Gastroesophageal sphincter (tissue), 3 donors: ENCODE measurements around the gene POLR2J3.
"Not testable (repeated sequence)": the region's sequence is repeated elsewhere in the genome, so short reads cannot be mapped to it uniquely, and the experiment has no call there.

Experiments used
- CTCF ChIP-seq, 4 experiments: fragments of 200-600 bp in 2 of 4; fragments of 450-650 bp in 2 of 4; sonication (generic) in 1 of 4; IDR thresholded peaks; one replicate each; pipeline ENCODE4 v1.5.1; 2017 to 2019; ENCODE audit warnings: antibody characterized with exemption in 4 of 4, mild to moderate bottlenecking in 2 of 4, moderate library complexity in 2 of 4
- EP300 ChIP-seq: sonication (generic); formaldehyde crosslinking; IDR thresholded peaks from one replicate; pipeline ENCODE4 v1.6.1; 2017; ENCODE audit warnings: antibody characterized with exemption, mild to moderate bottlenecking
- POLR2A ChIP-seq, 2 donors: fragments of 450-650 bp; IDR thresholded peaks; one replicate each; pipeline ENCODE4 v1.6.1; 2017; ENCODE audit warnings: antibody characterized with exemption in 2 of 2, mild to moderate bottlenecking in 2 of 2, moderate library complexity in 1 of 2
- POLR2AphosphoS5 ChIP-seq: sonication (generic); formaldehyde crosslinking; IDR thresholded peaks from one replicate; pipeline ENCODE4 v1.6.1; 2017; ENCODE audit warnings: antibody characterized with exemption

GRCh38 chr7:102610441-102610840 lies 38.1 kb upstream of the POLR2J3 start:
- TF ChIP-seq CTCF (IDR thresholded peaks at IDR 0.05); POLR2AphosphoS5; POLR2A (IDR thresholded peaks at IDR 0.05); EP300: not testable (repeated sequence)
